Endothelial cell of umbilical vein (primary cell): ENCODE data around the gene CRISPLD2.

ENCODE experiments used
- CTCF ChIP-seq, 2 donors: IDR thresholded peaks; 1 replicate in 1 of 2; 2 replicates in 1 of 2; pipeline ENCODE4 v1.5.1; 2011; ENCODE audit warnings: low read length in 2 of 2, mild to moderate bottlenecking in 2 of 2, moderate library complexity in 2 of 2, control low read depth in 1 of 2, inconsistent platforms in 1 of 2, low read depth in 1 of 2; ENCODE audit not compliant: insufficient read depth in 1 of 2; ENCODE audit errors: extremely low read depth in 1 of 2
- EZH2 ChIP-seq: IDR thresholded peaks from 2 replicates; pipeline ENCODE4 v1.6.1; 2012; ENCODE audit warnings: borderline replicate concordance, low read depth, mild to moderate bottlenecking, moderate library complexity, low read length, inconsistent platforms; ENCODE audit not compliant: severe bottlenecking
- FOS ChIP-seq: IDR thresholded peaks from 2 replicates; pipeline ENCODE4 v1.6.1; 2011; ENCODE audit warnings: mild to moderate bottlenecking, low read length, moderate library complexity, borderline replicate concordance; ENCODE audit not compliant: insufficient read depth
- JUN ChIP-seq: IDR thresholded peaks from 2 replicates; pipeline ENCODE4 v1.6.1; 2011; ENCODE audit warnings: borderline replicate concordance, low read depth; ENCODE audit not compliant: insufficient read length, insufficient read depth
- MYC ChIP-seq: IDR thresholded peaks from one replicate; pipeline ENCODE4 v1.6.1; 2011; ENCODE audit warnings: mild to moderate bottlenecking, low read depth, low read length
- POLR2AphosphoS5 ChIP-seq: IDR thresholded peaks from 2 replicates; pipeline ENCODE4 v1.6.1; 2012; ENCODE audit warnings: low read depth, mild to moderate bottlenecking, control low read depth, low read length, moderate library complexity; ENCODE audit not compliant: insufficient read depth

- TF ChIP-seq MYC: no peak
- TF ChIP-seq CTCF (IDR thresholded peaks at IDR 0.05; ENCODE audit: extremely low read depth in 1 of 2, insufficient read depth in 1 of 2, low read depth in 1 of 2, low read length in 2 of 2): no peak
- TF ChIP-seq FOS: no peak
- TF ChIP-seq EZH2: no peak
- no peak for TF ChIP-seq POLR2AphosphoS5
- TF ChIP-seq JUN: no peak
These were observed 41.1 kb upstream of the CRISPLD2 start for GRCh38 chr16:84778720-84779119.
